Midbrain (tissue), 1 donor: ENCODE data around the gene AGBL1.
"Not testable (repeated sequence)": the region's sequence is repeated elsewhere in the genome, so short reads cannot be mapped to it uniquely, and the experiment has no call there.

ENCODE experiments used
- DNase-seq: peaks from one replicate; lab custom pipeline; 2025; lab: John Stamatoyannopoulos, UW

Gene AGBL1

DNA sequence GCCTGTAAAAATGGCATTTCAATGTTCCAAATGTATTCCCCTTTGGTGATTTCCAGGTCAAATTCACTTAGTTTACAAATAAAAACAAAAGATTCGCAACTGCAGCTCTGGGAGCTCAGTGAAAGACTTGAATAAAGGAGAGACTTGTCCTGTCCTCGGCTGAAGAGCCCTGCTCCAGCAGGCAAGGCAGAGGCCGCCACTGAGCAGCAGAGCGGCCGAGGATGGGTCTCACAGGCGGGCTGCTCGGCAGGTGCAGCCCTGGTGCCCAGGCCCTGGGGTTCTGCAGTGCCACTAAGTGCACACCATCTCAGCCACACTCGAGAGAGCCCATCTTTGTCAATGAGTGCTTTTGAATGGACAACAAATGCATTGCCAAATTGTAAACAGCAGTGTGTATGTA lies 856.2 kb downstream of the AGBL1 start:
- peak; percentile 40 for DNase-seq

DNA sequence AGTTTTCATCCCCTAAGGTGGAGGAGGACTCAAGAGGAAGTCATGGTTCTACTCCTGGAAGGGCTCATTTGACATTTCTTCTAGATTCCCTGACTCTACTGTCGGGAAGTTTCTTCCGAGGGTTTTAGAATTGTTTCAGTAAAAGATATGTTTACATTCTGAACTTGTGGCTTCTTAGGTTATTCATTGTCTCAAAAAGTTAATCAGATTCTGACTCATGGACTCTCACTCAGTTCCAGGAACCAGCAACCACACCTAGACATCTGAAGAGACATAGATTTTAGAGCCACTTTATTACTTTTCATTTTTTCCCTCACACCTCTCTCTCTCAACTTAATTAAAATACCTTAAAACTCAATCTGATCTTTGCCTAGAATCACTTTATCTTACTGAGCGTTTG lies 862.6 kb downstream of the AGBL1 start:
- DNase-seq: no peak

DNA sequence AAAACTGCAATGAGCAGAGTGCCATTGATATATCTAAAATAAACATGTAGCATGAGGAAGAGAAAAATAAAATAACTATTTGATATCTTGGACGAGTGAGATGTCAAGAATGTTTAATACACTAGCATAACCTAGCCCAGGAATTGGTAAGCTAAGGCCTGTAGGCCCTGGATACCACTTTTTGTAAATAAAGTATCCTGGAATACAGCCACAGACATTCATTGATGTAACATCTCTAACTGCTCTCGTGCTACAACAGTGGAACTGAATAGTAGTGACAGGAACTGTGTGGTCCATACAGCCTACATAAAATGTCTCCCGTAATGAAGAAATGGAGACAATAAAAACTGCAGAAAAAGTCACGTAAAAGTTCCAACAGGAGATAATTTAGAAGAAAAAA lies 869.0 kb downstream of the AGBL1 start:
- no peak for DNase-seq

DNA sequence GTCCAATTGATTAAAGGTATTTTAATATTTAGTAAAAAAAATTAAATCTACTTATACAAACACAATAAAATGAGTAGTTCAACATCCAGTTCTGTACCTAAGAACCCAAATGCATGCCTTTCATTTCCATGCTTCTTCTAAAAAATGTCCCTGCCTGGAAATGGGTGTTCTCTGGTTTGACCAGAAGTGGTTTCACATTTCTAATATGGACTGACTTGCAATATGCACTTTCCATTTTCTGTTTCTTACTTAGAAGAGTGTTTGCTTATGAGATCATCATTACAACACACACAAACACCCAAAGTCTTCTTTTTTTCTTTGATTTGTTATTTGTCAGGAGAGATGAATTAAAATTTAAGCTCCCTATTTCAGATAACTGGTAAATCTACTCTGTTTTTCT lies 879.6 kb downstream of the AGBL1 start:
- no peak for DNase-seq

DNA sequence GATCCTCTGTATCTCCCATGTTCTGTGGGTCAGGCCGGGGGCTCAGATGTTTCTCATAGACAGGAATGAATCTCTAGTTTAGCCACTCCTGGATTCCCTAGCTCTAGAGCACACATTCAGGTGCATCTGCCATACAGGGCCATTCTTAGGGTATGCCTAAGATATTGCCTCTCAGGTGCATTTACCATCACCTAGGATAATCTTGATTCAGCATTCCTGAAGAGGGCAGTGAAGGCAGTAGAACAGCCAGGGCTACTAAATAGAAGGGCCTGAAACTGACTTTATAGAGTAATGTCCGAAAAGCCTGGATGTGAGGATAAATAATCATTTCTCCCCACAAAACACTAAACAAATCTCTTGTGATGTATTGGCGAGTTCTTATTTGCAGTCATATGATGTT lies 882.0 kb downstream of the AGBL1 start:
- DNase-seq: no peak

DNA sequence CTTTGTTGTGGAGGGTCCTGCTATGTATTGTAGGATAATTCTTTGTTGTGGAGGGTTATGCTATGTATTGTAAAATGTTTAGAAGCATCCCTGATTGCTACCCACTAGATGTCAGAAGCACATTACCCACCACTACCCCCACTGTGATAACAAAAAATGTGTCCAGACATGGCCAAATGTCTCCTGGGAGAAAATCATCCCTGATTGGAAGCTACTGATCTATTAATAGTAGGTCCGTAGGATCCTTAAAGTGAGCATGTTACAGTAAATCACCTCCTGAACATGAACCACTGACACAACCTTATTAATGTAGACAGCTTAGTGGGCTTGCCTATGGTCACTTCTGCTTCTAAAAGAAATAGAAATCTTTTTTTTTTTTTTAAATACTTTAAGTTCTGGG lies 884.6 kb downstream of the AGBL1 start:
- DNase-seq: no peak

DNA sequence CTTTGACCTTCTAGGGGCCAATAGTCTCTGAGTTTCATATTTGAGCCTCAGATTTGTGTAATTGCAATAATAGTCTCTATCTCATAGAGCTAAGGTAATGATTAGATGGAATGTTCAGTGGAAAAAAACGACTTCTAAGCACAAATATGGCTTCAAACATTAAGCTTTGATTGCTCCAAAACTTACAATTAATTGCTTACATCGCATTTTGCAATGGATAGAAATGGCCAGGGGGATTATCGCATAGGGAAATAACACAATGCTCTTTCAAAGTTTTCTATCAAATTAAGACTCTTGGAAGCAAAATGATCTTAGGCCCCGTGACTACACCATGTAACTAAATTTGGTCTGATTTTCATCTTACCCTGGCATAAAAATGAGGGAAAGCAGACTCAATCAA lies 888.6 kb downstream of the AGBL1 start:
- no peak for DNase-seq

DNA sequence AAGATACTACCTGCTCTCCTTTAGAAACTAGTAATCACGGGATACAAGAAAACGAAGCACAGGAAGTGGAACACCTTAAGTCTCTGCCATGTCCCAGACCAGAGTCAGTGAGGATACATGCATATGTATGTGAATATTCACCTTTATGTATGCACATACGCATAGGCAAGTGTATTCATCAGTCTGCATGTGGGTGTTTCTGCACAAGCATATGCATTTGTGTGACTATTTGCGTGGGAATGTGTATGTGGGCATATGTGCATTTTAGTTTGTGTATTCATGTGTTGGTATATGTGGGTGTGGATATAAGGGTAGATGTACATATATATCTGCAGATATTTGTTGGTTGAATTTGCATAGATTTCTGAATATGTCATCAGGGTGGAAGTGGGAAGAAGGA lies 889.7 kb downstream of the AGBL1 start:
- DNase-seq: no peak

DNA sequence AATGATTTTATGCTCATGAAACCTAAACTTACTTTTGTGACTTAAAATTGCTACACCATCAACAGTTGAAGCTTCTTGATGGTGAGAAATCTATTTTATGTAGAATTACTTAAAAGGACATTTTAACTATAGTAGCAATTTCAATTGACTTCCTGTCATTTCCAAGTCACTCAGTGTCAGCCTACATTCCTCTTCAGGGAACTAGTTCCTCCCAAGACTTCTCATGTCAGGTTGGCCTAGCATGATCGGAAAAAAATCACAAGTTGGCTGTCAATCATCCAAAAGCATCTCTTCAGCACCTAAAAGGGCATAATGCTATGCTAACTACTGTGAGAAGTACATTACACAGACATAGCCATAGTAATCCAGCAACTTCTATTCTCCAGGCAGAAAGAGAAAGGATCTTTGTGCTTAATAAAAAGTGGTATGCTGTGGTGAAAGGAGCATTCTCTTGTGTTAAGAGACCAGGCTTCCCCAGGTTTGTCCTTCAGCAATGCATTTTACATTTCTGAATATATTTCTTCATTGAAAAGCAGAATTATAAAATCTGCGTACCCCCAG lies 893.7 kb downstream of the AGBL1 start:
- DNase-seq: no peak

DNA sequence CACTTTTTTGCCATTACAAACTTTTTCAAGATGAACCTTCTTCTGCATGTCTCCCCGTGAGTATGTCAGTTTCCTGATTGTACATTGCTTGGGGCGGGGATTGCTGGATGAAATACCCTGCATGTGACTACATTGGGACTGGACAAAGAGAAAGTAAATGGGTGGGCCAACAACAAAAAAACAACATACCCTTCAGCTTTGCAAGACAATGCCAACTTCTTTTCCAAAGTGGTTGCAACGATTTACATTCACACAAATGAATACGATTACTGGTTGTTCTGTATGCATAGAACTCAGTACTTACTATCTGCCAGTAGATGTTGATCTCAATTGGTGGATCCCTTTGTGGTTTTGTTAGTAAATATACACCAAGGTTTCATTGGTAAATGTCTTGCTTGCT lies 908.4 kb downstream of the AGBL1 start:
- DNase-seq: no peak

DNA sequence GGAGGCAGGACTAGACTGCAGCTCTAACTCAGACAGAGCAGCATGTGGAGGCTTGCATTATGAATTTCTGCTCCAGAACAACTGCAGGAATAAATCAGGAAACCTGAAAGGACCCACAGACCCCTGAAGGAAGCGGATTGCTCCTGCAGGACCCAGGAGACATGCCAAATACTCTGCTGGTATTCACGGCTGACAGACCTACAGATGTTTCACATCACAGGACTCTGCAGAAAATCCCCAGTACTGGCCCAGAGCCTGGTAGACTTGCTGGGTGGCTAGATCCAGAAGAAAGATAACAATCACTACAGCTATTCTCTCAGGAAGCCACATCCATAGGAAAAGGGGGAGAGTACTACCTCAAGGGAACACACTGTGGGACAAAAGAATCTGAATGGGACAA lies 942.1 kb downstream of the AGBL1 start:
- no peak for DNase-seq

DNA sequence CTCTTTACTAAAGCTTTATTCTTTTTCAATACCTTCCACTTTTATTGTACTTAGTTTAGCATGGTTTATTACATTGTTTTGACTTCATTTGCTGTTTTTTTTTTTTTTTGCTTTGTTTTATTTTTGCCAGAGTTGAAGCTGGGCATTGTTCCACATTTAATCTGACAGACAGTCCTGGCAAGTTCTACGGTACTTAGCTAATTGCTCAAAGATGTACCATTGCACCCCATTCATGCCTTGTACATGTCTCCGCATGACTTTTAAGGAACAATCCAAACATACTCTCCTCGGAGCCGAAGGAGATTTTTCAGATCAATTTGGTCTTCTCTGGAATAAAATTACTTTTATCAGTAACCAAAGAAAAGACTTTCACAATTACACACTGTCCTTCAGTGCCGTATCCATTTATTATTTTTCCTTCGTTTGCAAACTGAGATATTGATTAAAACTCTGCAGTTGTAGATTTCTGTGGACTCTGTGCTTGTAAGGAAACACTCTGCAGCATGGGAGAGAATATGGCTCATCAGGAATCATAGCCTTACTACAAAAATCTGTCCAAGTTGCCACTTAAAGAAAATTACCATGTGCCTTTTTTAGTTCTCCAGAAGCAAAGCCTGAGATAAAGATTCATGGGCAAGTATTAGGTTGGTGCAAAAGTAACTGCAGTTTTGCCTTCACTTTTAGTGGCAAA lies 952.0 kb downstream of the AGBL1 start:
- DNase-seq: no peak

DNA sequence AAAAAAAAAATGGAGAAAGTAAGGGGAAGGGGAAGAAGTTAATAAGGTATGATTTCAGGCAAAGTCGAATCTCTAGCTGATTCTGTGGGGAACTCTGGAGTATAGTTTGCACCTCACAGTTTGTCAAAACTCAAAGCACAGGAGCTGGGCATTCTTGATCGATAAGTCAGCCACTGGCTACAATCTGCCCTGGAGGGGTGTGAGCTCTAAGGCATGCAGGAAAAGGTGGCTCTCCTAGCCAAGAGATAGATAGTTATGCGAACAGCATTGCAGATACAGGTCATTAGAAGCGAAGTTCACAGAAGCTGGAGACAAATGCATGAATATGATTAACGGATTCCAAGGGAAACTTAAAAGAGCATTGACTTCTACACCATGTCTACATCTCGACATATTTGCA lies 952.6 kb downstream of the AGBL1 start:
- no peak for DNase-seq

DNA sequence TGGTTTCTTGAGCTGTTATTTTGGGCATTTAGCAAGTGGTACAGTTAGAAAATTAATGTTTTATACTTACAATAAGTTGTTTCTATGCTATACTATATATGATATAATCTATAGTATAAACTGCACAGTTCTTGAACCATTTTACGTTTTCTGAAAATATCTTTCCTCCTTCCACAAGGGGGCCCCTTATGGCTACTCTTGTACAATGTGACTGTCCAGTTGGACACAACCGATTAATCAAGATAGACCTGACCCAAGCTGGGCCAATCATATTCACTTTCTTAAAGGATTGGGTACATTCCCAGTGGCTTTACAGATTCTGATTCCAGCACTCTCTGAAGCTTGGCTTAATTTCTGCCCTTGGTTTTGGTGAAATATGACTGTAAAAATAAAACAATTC lies 953.4 kb downstream of the AGBL1 start:
- DNase-seq: peak; percentile 32

DNA sequence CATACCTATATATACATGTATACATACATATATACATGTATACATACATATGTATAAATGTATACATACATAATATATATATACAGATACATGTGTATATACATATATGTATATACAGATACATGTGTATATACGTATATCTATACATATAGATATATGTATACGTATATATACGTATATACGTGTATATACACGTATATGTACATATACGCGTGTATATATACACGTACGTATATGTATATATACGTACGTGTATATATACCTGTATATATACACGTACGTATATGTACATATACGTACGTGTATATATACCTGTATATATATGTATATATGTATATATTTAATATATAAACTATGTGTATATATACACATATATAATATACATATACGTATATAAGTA lies 955.2 kb downstream of the AGBL1 start:
- no peak for DNase-seq

DNA sequence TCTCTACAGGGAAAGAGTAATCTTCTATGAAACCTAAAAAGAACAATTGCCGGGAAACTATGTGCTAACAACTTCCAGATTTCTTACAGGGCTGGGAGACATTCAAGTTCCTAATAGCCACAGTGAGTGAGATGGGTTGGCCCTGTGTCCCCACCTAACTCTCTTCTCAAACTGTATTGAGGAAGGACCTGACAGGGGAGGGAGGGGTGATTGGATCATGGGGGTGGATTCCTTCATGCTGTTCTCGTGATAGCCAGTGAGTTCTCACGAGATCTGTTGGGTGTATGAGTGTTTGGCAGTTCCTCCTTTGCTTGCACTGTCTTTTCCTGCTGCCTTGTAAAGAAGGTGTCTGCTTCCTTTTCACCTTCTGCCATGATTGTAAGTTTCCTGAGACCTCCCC lies 958.7 kb downstream of the AGBL1 start:
- no peak for DNase-seq

DNA sequence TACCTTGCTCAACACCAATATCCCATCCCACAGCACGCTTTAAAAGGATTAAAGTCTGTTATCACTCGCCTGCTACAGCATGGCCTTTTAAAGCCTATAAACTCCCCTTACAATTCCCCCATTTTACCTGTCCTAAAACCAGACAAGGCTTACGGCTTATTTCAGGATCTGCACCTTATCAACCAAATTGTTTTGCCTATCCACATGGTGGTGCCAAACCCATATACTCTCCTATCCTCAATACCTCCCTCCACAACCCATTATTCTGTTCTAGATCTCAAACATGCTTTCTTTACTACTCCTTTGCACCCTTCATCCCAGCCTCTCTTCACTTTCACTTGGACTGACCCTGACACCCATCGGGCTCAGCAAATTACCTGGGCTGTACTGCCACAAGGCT lies 962.9 kb downstream of the AGBL1 start:
- DNase-seq: not testable (repeated sequence)

DNA sequence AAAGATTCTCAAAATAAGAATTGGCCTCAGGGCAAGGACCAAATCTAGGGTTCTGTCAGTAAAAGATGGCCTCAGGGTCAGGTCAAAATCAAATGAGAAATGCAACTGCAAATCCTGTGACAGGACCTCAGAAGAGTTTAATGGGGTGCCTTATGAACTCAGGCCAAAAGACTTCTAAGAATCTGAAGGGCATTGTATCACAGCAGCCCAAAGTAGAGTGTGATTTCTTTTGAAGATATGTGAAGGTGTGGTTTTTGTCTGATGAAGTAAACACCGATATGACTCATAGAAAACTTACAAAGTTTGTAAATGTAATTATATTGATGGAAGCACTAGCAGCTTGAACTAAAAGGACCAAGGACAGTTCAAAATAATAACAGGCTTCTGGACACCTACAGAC lies 966.1 kb downstream of the AGBL1 start:
- no peak for DNase-seq

DNA sequence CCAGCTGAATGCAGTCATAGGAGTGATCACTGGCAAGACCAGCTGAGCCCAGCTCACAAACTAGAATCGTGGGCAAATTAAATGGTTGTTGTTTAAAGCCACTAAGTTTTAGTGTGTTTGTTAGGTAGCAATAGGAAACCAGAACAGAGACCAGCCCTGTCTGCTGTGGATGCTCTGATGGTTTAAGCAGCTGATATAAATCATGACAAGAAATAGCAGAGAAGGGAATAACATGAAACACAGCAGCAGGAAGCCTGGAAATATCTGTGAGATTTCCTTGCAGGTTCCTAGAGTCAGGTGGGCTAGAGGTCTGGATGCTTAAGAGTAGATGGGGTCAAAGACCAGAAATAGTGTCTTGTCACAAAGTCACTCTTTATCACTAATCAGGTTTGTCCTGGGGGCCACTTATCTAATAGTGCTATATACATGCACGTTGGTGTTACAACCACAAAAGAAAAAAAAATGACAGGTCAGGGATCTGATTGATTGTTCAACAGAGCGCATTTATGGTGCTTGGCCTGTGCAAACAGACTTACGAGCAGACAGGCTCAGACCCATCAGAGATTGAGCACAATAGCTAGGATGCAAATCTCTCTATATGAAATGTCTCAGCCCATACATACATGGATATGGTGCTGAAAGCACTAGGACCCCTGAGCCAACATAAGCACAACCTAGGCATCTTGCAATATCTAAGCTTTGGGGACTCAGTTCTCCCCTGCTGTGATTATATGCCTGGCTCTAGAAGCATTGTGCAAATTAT lies 967.7 kb downstream of the AGBL1 start:
- no peak for DNase-seq
